SK-N-SH (cell line): ENCODE data around the gene METTL24. TPM values are rescaled to one million over a fixed set of nuclear protein-coding genes. Genes with fewer than 3 reads are reported as not detected.

Experiments used
- CTCF ChIA-PET: fragments of 300-600, 350-600 bp; formaldehyde crosslinking; extraction: SDS; loops from one replicate; lab custom pipeline; 2021; lab: Yijun Ruan, JAX
- POLR2A ChIA-PET: fragments of 350-600 bp; sonication (Branson Sonifier 250); formaldehyde crosslinking; extraction: SDS; loops from one replicate; lab custom pipeline; 2020; ENCODE audit warnings: antibody characterized with exemption, inconsistent platforms; lab: Yijun Ruan, JAX
- DNase-seq: peaks from one replicate; pipeline ENCODE4 v3.0.0; 2012
- H2AFZ ChIP-seq: fragments of 200-600 bp; sonication (generic); 2 replicates; pipeline ENCODE4 v1.8.1; 2016; ENCODE audit warnings: antibody characterized with exemption, mild to moderate bottlenecking, low read depth
- H3F3A ChIP-seq: fragments of 200-600 bp; sonication (generic); replicated peaks from 2 replicates; pipeline ENCODE3; 2016; ENCODE audit warnings: antibody characterized with exemption, mild to moderate bottlenecking; ENCODE audit not compliant: insufficient read depth
- H3K27ac ChIP-seq, 2 experiments: fragments of 200-500 bp in 1 of 2; fragments of 200-600 bp in 1 of 2; sonication (Bioruptor generic) in 1 of 2; sonication (generic), shearing (Covaris generic) in 1 of 2; 2 replicates each; pipeline versions ENCODE4 v1.5.1 to v1.6.1; 2014 to 2016; ENCODE audit warnings: low read depth in 2 of 2, inconsistent platforms in 1 of 2, low read length in 1 of 2, mild to moderate bottlenecking in 1 of 2, mixed read lengths in 1 of 2
- H3K27me3 ChIP-seq: fragments of 200-600 bp; sonication (generic), shearing (Covaris generic); 2 replicates; pipeline ENCODE4 v1.6.1; 2016; ENCODE audit warnings: mixed run types; ENCODE audit not compliant: insufficient read depth
- H3K36me3 ChIP-seq, 2 experiments: fragments of 200-500 bp in 1 of 2; fragments of 200-600 bp in 1 of 2; sonication (Bioruptor generic) in 1 of 2; sonication (generic) in 1 of 2; replicated peaks in 1 of 2; 2 replicates each; pipeline versions ENCODE3 to v1.5.1; 2014 to 2016; ENCODE audit warnings: low read length in 1 of 2, mild to moderate bottlenecking in 1 of 2; ENCODE audit not compliant: insufficient read depth in 2 of 2, control insufficient read depth in 1 of 2
- H3K4me1 ChIP-seq, 2 experiments: fragments of 200-500 bp in 1 of 2; fragments of 200-600 bp in 1 of 2; sonication (Bioruptor generic) in 1 of 2; sonication (generic), shearing (Covaris generic) in 1 of 2; 2 replicates each; pipeline versions ENCODE4 v1.5.1 to v1.6.1; 2014 to 2016; ENCODE audit warnings: low read depth in 1 of 2, low read length in 1 of 2, mixed run types in 1 of 2; ENCODE audit not compliant: insufficient read depth in 2 of 2, control insufficient read depth in 1 of 2
- H3K4me2 ChIP-seq: fragments of 200-600 bp; sonication (generic), shearing (Covaris generic); 2 replicates; pipeline ENCODE4 v1.6.1; 2017; ENCODE audit warnings: mixed run types
- H3K4me3 ChIP-seq, 2 experiments: fragments of 200-500 bp in 1 of 2; fragments of 200-600 bp in 1 of 2; sonication (Bioruptor generic) in 1 of 2; sonication (generic), shearing (Covaris generic) in 1 of 2; 2 replicates each; pipeline versions ENCODE4 v1.5.1 to v1.8.1; 2014 to 2016; ENCODE audit warnings: low read depth in 2 of 2, inconsistent platforms in 1 of 2, low read length in 1 of 2, mild to moderate bottlenecking in 1 of 2, mixed read lengths in 1 of 2, moderate library complexity in 1 of 2
- H3K79me2 ChIP-seq: fragments of 200-600 bp; sonication (generic); 2 replicates; pipeline ENCODE4 v1.8.1; 2017; ENCODE audit warnings: mild to moderate bottlenecking; ENCODE audit not compliant: insufficient read depth
- H3K9ac ChIP-seq: fragments of 200-600 bp; sonication (generic); 2 replicates; pipeline ENCODE4 v1.6.1; 2017; ENCODE audit warnings: mixed run types
- H3K9me2 ChIP-seq: fragments of 200-600 bp; sonication (generic); 2 replicates; pipeline ENCODE4 v1.6.1; 2017; ENCODE audit warnings: mixed run types
- H3K9me3 ChIP-seq: fragments of 200-600 bp; sonication (generic); 2 replicates; pipeline ENCODE4 v1.6.1; 2017; ENCODE audit warnings: mixed run types, mild to moderate bottlenecking, moderate library complexity
- H4K20me1 ChIP-seq: fragments of 200-600 bp; sonication (generic); 2 replicates; pipeline ENCODE4 v1.6.1; 2017; ENCODE audit warnings: mild to moderate bottlenecking, mixed run types; ENCODE audit not compliant: insufficient read depth
- EZH2phosphoT487 ChIP-seq: fragments of 200-600 bp; sonication (generic); IDR thresholded peaks from 2 replicates; pipeline ENCODE4 v1.6.1; 2017; ENCODE audit warnings: low read depth, mixed run types, mild to moderate bottlenecking, antibody characterized with exemption, moderate library complexity, borderline replicate concordance
- FOSL2 ChIP-seq: IDR thresholded peaks from 2 replicates; pipeline ENCODE4 v1.4.0; 2012; ENCODE audit warnings: low read depth, mild to moderate bottlenecking, moderate library complexity, borderline replicate concordance
- FOXJ3 ChIP-seq: sonication (generic); formaldehyde crosslinking; IDR thresholded peaks from 2 replicates; pipeline ENCODE4 v1.5.1; 2020; ENCODE audit warnings: mild to moderate bottlenecking, missing genetic modification reagents
- JUND ChIP-seq: IDR thresholded peaks from 2 replicates; pipeline ENCODE4 v1.4.0; 2012
- MEF2A ChIP-seq: IDR thresholded peaks from 2 replicates; pipeline ENCODE4 v1.4.0; 2012; ENCODE audit warnings: low read depth, borderline replicate concordance
- MXI1 ChIP-seq: IDR thresholded peaks from 2 replicates; pipeline ENCODE4 v1.6.1; 2012; ENCODE audit warnings: mild to moderate bottlenecking, low read depth, low read length, improper control_type of control experiment
- NRF1 ChIP-seq: IDR thresholded peaks from 2 replicates; pipeline ENCODE4 v1.6.1; 2012; ENCODE audit warnings: low read depth, mild to moderate bottlenecking, low read length
- RAD21 ChIP-seq: IDR thresholded peaks from 2 replicates; pipeline ENCODE4 v1.6.1; 2012; ENCODE audit warnings: mild to moderate bottlenecking, low read length
- RFX5 ChIP-seq: IDR thresholded peaks from 2 replicates; pipeline ENCODE4 v1.6.1; 2012; ENCODE audit warnings: mild to moderate bottlenecking, improper control_type of control experiment, low read length
- RXRA ChIP-seq: IDR thresholded peaks from 2 replicates; pipeline ENCODE4 v1.4.0; 2012; ENCODE audit warnings: low read depth, mild to moderate bottlenecking, borderline replicate concordance
- SIN3A ChIP-seq: IDR thresholded peaks from 2 replicates; pipeline ENCODE4 v1.6.1; 2012; ENCODE audit warnings: low read depth, mild to moderate bottlenecking, low read length, moderate library complexity, borderline replicate concordance
- SMC3 ChIP-seq: IDR thresholded peaks from 2 replicates; pipeline ENCODE4 v1.6.1; 2012; ENCODE audit warnings: low read depth, low read length, improper control_type of control experiment
- TAF1 ChIP-seq: IDR thresholded peaks from 2 replicates; pipeline ENCODE4 v1.6.1; 2012; ENCODE audit warnings: low read depth, mild to moderate bottlenecking, low read length, moderate library complexity, borderline replicate concordance
- WGBS: methylation state at CpG from one replicate; pipeline ENCODE4 v1.1.6; 2017; ENCODE audit warnings: low lambda C conversion rate; 5-methylcytosine and 5-hydroxymethylcytosine counted together
- polyA plus RNA-seq, 3 experiments: library from polyadenylated mRNA; depleted of rRNA; stranded (reverse); fragments of >200 nt; gene quantifications; 2 replicates each; pipeline ENCODE4 v1.2.3, GENCODE V29; 2012
- TF ChIP-seq, protein P1 (sequence below): IDR thresholded peaks from 2 replicates; pipeline ENCODE4 v1.4.0; 2012; ENCODE audit warnings: low read depth, borderline replicate concordance
- TF ChIP-seq, protein P2 (sequence below): fragments of 200-600 bp; sonication (generic); IDR thresholded peaks from 2 replicates; pipeline ENCODE4 v1.6.1; 2017; ENCODE audit warnings: antibody characterized with exemption, mild to moderate bottlenecking, moderate library complexity
- TF ChIP-seq, protein P3 (sequence below): IDR thresholded peaks from 2 replicates; pipeline ENCODE4 v1.4.0; 2012; ENCODE audit warnings: low read depth, borderline replicate concordance
- TF ChIP-seq, protein P4 (sequence below): IDR thresholded peaks from 2 replicates; pipeline ENCODE4; 2012

METTL24 gene
- polyA plus RNA-seq, 1 of the 3 experiments (the other 2 are of a cell fraction), result not detected

DNA sequence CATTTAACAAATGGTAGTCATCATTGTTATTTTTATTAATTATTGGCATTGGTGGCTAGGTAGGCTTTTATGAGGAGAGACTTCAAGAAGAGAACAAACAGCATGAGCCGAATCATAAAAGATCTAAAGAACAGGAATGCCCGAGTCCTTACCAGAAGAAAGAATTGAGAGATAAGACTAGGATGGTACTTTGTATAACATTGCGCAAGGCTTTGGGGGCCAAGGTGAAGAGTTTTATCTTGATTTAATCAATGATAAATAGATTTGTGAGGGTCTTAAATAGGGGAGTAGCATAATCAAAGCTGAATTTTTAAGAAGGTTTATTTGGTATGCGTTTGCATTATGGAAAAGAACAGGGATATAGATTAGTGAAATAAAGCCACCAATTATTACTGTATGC lies 162.5 kb downstream of the METTL24 start:
- Histone ChIP-seq H4K20me1 (peaks cover 8% of the 10 kb centered on the region; the same call in 1 of the 2 replicates), H3K9me2 (no peaks in the 10 kb centered on the region), H2AFZ (no peak overlapping the region), H3K4me1 (peaks cover 0 to 3% of the 10 kb centered on the region in 2 experiments; a peak in 3 of 4 replicates), H3K9ac (no peak overlapping the region), H3K4me3 (no peak overlapping the region), H3K9me3 (no peaks in the 10 kb centered on the region), H3K4me2 (no peak overlapping the region), H3K79me2 (peaks cover 70% of the 10 kb centered on the region), H3K27ac (no peak overlapping the region), H3K27me3 (no peaks in the 10 kb centered on the region), H3F3A (no peaks in the 10 kb centered on the region), H3K36me3 (peaks cover 25% of the 10 kb centered on the region in 2 experiments)
- TF ChIP-seq TAF1, result no peak
- TF ChIP-seq EZH2phosphoT487, result no peak
- no peak for TF ChIP-seq FOSL2
- TF ChIP-seq SMC3, result no peak
- no peak for TF ChIP-seq RAD21
- no peak for TF ChIP-seq NRF1
- TF ChIP-seq RFX5, result no peak
- no peak for TF ChIP-seq FOXJ3 (CRISPR knock-in tag)
- TF ChIP-seq MEF2A, result no peak
- TF ChIP-seq, protein P1, sequence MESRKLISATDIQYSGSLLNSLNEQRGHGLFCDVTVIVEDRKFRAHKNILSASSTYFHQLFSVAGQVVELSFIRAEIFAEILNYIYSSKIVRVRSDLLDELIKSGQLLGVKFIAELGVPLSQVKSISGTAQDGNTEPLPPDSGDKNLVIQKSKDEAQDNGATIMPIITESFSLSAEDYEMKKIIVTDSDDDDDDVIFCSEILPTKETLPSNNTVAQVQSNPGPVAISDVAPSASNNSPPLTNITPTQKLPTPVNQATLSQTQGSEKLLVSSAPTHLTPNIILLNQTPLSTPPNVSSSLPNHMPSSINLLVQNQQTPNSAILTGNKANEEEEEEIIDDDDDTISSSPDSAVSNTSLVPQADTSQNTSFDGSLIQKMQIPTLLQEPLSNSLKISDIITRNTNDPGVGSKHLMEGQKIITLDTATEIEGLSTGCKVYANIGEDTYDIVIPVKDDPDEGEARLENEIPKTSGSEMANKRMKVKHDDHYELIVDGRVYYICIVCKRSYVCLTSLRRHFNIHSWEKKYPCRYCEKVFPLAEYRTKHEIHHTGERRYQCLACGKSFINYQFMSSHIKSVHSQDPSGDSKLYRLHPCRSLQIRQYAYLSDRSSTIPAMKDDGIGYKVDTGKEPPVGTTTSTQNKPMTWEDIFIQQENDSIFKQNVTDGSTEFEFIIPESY, result no peak
- TF ChIP-seq RXRA, result no peak
- TF ChIP-seq SIN3A, result no peak
- TF ChIP-seq, protein P2, sequence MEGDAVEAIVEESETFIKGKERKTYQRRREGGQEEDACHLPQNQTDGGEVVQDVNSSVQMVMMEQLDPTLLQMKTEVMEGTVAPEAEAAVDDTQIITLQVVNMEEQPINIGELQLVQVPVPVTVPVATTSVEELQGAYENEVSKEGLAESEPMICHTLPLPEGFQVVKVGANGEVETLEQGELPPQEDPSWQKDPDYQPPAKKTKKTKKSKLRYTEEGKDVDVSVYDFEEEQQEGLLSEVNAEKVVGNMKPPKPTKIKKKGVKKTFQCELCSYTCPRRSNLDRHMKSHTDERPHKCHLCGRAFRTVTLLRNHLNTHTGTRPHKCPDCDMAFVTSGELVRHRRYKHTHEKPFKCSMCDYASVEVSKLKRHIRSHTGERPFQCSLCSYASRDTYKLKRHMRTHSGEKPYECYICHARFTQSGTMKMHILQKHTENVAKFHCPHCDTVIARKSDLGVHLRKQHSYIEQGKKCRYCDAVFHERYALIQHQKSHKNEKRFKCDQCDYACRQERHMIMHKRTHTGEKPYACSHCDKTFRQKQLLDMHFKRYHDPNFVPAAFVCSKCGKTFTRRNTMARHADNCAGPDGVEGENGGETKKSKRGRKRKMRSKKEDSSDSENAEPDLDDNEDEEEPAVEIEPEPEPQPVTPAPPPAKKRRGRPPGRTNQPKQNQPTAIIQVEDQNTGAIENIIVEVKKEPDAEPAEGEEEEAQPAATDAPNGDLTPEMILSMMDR, result no peak
- TF ChIP-seq MXI1, result no peak
- TF ChIP-seq, protein P3, sequence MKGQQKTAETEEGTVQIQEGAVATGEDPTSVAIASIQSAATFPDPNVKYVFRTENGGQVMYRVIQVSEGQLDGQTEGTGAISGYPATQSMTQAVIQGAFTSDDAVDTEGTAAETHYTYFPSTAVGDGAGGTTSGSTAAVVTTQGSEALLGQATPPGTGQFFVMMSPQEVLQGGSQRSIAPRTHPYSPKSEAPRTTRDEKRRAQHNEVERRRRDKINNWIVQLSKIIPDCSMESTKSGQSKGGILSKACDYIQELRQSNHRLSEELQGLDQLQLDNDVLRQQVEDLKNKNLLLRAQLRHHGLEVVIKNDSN, result no peak
- TF ChIP-seq, protein P4, sequence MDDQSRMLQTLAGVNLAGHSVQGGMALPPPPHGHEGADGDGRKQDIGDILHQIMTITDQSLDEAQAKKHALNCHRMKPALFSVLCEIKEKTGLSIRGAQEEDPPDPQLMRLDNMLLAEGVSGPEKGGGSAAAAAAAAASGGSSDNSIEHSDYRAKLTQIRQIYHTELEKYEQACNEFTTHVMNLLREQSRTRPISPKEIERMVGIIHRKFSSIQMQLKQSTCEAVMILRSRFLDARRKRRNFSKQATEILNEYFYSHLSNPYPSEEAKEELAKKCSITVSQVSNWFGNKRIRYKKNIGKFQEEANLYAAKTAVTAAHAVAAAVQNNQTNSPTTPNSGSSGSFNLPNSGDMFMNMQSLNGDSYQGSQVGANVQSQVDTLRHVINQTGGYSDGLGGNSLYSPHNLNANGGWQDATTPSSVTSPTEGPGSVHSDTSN, result no peak
- TF ChIP-seq JUND, result no peak
- no peak for DNase-seq
- CTCF ChIA-PET, result interaction anchor here (1.3 kb wide), 1 partner anchor 17 kb away, joined by 4 read pairs; no protein-coding TSS in a partner anchor
- WGBS, result 98% methylated on average over 4 of the region's 4 CpGs
- POLR2A ChIA-PET, result no interaction called here

Other genes starting within 250 kb of the METTL24 start
- 31.4 and 35.9 TPM in 2 replicates for gene WASF1, start 178.7 kb downstream of the METTL24 start, polyA plus RNA-seq (2012; rRNA removed)
- gene CDC40, start 177.9 kb downstream of the METTL24 start, polyA plus RNA-seq (2012; rRNA removed), result 7.4 and 9.5 TPM in 2 replicates
- gene DDO, start 57.2 kb upstream of the METTL24 start, polyA plus RNA-seq (2012; rRNA removed), result 0.79 and 1.3 TPM in 2 replicates
- gene SLC22A16, start 118.3 kb upstream of the METTL24 start, polyA plus RNA-seq (2012; rRNA removed), result not detected in 2 replicates